Stimulated activated memory B cell treated with anti-CD40 and anti-IgM and Interleukin-4, amounts not matched to agents 10 μg/mL and 1 μg/mL and 100 μg/mL, for 72 hours (primary cell): ENCODE data around the gene SAFB.

ENCODE experiments used
- ATAC-seq: fragments of 150-1000 bp; cut with Tn5 transposase; 2 replicates; pipeline ENCODE4 v1.10.0; 2021
- H3K27ac Mint-ChIP-seq: one replicate; pipeline ENCODE4 v1.8.0; 2022; ENCODE audit warnings: mild to moderate bottlenecking, mixed read lengths
- H3K27me3 Mint-ChIP-seq: one replicate; pipeline ENCODE4 v1.8.0; 2022; ENCODE audit warnings: mixed read lengths
- H3K36me3 Mint-ChIP-seq: one replicate; pipeline ENCODE4 v1.8.0; 2022; ENCODE audit warnings: mixed read lengths
- H3K4me1 Mint-ChIP-seq: one replicate; pipeline ENCODE4 v1.8.0; 2022; ENCODE audit warnings: mixed read lengths
- H3K4me3 Mint-ChIP-seq: one replicate; pipeline ENCODE4 v1.8.0; 2022; ENCODE audit warnings: mild to moderate bottlenecking, moderate library complexity, mixed read lengths
- H3K9me3 Mint-ChIP-seq: one replicate; pipeline ENCODE4 v1.8.0; 2022; ENCODE audit warnings: mixed read lengths

The SAFB gene

GRCh38 chr19:5663904-5664303 is 41.0 kb downstream of the SAFB start:
- no peak overlapping the region for H3K4me3 Mint-ChIP-seq
- H3K27me3 Mint-ChIP-seq, result no peaks in the 10 kb centered on the region
- ATAC-seq, result no peak
- H3K9me3 Mint-ChIP-seq, result no peaks in the 10 kb centered on the region
- peaks cover 7% of the 10 kb centered on the region for H3K4me1 Mint-ChIP-seq
- peaks cover 65% of the 10 kb centered on the region for H3K36me3 Mint-ChIP-seq
- H3K27ac Mint-ChIP-seq, result no peak overlapping the region

- Mint-ChIP-seq H3K36me3 (peaks cover 69% of the 10 kb centered on the region), H3K9me3 (no peaks in the 10 kb centered on the region), H3K27me3 (no peaks in the 10 kb centered on the region), H3K4me3 (no peak overlapping the region), H3K4me1 (peaks cover 7% of the 10 kb centered on the region), H3K27ac (peak overlapping the region; percentile 67)
- ATAC-seq, result no peak
Observed at GRCh38 chr19:5664515-5664914, 41.6 kb downstream of the SAFB start.

GRCh38 chr19:5665781-5666513 is 43.1 kb downstream of the SAFB start:
- H3K27ac Mint-ChIP-seq, result peak overlapping the region; percentile 67
- ATAC-seq, result peak; percentile 44

GRCh38 chr19:5666921-5667610 is 44.2 kb downstream of the SAFB start:
- no peak overlapping the region for H3K27ac Mint-ChIP-seq
- no peak for ATAC-seq

More at GRCh38 chr19:5665781-5666513, 43.1 kb downstream of the SAFB start:
- no peaks in the 10 kb centered on the region for H3K27me3 Mint-ChIP-seq
- H3K4me3 Mint-ChIP-seq, result no peak overlapping the region
- H3K9me3 Mint-ChIP-seq, result no peaks in the 10 kb centered on the region
- H3K4me1 Mint-ChIP-seq, result peaks cover 7% of the 10 kb centered on the region
- peaks cover 70% of the 10 kb centered on the region for H3K36me3 Mint-ChIP-seq

GRCh38 chr19:5667751-5668271 is 44.9 kb downstream of the SAFB start:
- Mint-ChIP-seq H3K27me3 (no peaks in the 10 kb centered on the region), H3K4me3 (no peak overlapping the region), H3K36me3 (peaks cover 67% of the 10 kb centered on the region), H3K9me3 (no peaks in the 10 kb centered on the region), H3K27ac (no peak overlapping the region), H3K4me1 (peaks cover 7% of the 10 kb centered on the region)
- ATAC-seq, result no peak

More at GRCh38 chr19:5666921-5667610, 44.2 kb downstream of the SAFB start:
- no peaks in the 10 kb centered on the region for H3K9me3 Mint-ChIP-seq
- H3K36me3 Mint-ChIP-seq, result peaks cover 63% of the 10 kb centered on the region
- no peaks in the 10 kb centered on the region for H3K27me3 Mint-ChIP-seq
- H3K4me3 Mint-ChIP-seq, result no peak overlapping the region
- H3K4me1 Mint-ChIP-seq, result peaks cover 7% of the 10 kb centered on the region

- Mint-ChIP-seq H3K27me3 (no peaks in the 10 kb centered on the region), H3K9me3 (peaks cover 6% of the 10 kb centered on the region), H3K27ac (no peak overlapping the region), H3K4me3 (no peak overlapping the region), H3K4me1 (peaks cover 7% of the 10 kb centered on the region), H3K36me3 (peaks cover 72% of the 10 kb centered on the region)
- no peak for ATAC-seq
Observed at GRCh38 chr19:5669212-5669611, 46.3 kb downstream of the SAFB start.

- H3K27me3 Mint-ChIP-seq, result no peaks in the 10 kb centered on the region
- peaks cover 6% of the 10 kb centered on the region for H3K9me3 Mint-ChIP-seq
- no peak overlapping the region for H3K27ac Mint-ChIP-seq
- peaks cover 7% of the 10 kb centered on the region for H3K4me1 Mint-ChIP-seq
- no peak overlapping the region for H3K4me3 Mint-ChIP-seq
- no peak for ATAC-seq
- H3K36me3 Mint-ChIP-seq, result peaks cover 50% of the 10 kb centered on the region
Observed at GRCh38 chr19:5671600-5671999, 48.7 kb downstream of the SAFB start.

- Mint-ChIP-seq H3K4me1 (no peaks in the 10 kb centered on the region), H3K36me3 (peaks cover 37% of the 10 kb centered on the region), H3K27me3 (no peaks in the 10 kb centered on the region), H3K9me3 (peaks cover 6% of the 10 kb centered on the region), H3K4me3 (no peak overlapping the region), H3K27ac (peak overlapping the region; percentile 21)
- ATAC-seq, result no peak
Observed at GRCh38 chr19:5672708-5673459, 50.0 kb downstream of the SAFB start.

- no peak for ATAC-seq
- Mint-ChIP-seq H3K9me3 (peaks cover 6% of the 10 kb centered on the region), H3K4me1 (no peaks in the 10 kb centered on the region), H3K36me3 (peaks cover 31% of the 10 kb centered on the region), H3K27me3 (no peaks in the 10 kb centered on the region), H3K4me3 (no peak overlapping the region), H3K27ac (no peak overlapping the region)
Observed at GRCh38 chr19:5673752-5674151, 50.9 kb downstream of the SAFB start.

GRCh38 chr19:5674714-5675113 is 51.8 kb downstream of the SAFB start:
- no peak overlapping the region for H3K27ac Mint-ChIP-seq
- peaks cover 6% of the 10 kb centered on the region for H3K9me3 Mint-ChIP-seq
- ATAC-seq, result no peak
- H3K4me1 Mint-ChIP-seq, result peaks cover 8% of the 10 kb centered on the region
- H3K36me3 Mint-ChIP-seq, result peaks cover 22% of the 10 kb centered on the region
- no peak overlapping the region for H3K4me3 Mint-ChIP-seq
- no peaks in the 10 kb centered on the region for H3K27me3 Mint-ChIP-seq

- Mint-ChIP-seq H3K36me3 (peaks cover 18% of the 10 kb centered on the region), H3K27me3 (no peaks in the 10 kb centered on the region), H3K9me3 (peaks cover 6% of the 10 kb centered on the region), H3K4me1 (peaks cover 9% of the 10 kb centered on the region), H3K27ac (no peak overlapping the region), H3K4me3 (no peak overlapping the region)
- ATAC-seq, result no peak
Observed at GRCh38 chr19:5676105-5676771, 53.4 kb downstream of the SAFB start.

GRCh38 chr19:5676772-5677105 is 53.9 kb downstream of the SAFB start:
- Mint-ChIP-seq H3K27me3 (no peaks in the 10 kb centered on the region), H3K27ac (no peak overlapping the region), H3K9me3 (peaks cover 10% of the 10 kb centered on the region), H3K4me3 (no peak overlapping the region), H3K36me3 (peaks cover 18% of the 10 kb centered on the region), H3K4me1 (peaks cover 14% of the 10 kb centered on the region)
- ATAC-seq, result no peak

- Mint-ChIP-seq H3K27ac (no peak overlapping the region), H3K4me3 (no peak overlapping the region), H3K36me3 (peaks cover 18% of the 10 kb centered on the region), H3K27me3 (no peaks in the 10 kb centered on the region), H3K4me1 (peaks cover 18% of the 10 kb centered on the region), H3K9me3 (peaks cover 10% of the 10 kb centered on the region)
- ATAC-seq, result no peak
Observed at GRCh38 chr19:5677136-5677535, 54.3 kb downstream of the SAFB start.

- ATAC-seq, result no peak
- Mint-ChIP-seq H3K27ac (no peak overlapping the region), H3K36me3 (peaks cover 17% of the 10 kb centered on the region), H3K4me3 (no peak overlapping the region), H3K9me3 (peaks cover 10% of the 10 kb centered on the region), H3K4me1 (peaks cover 22% of the 10 kb centered on the region), H3K27me3 (no peaks in the 10 kb centered on the region)
Observed at GRCh38 chr19:5677580-5677979, 54.7 kb downstream of the SAFB start.
